Measurements from ENCODE around the gene ZC3H12A.
"Not testable (repeated sequence)": the region's sequence is repeated elsewhere in the genome, so short reads cannot be mapped to it uniquely, and the experiment has no call there.

- TF ChIP-seq EZH2 (IDR thresholded peaks at IDR 0.05; ENCODE audit: low read depth, unreplicated experiment): not testable (repeated sequence)
- TF ChIP-seq, protein P1, sequence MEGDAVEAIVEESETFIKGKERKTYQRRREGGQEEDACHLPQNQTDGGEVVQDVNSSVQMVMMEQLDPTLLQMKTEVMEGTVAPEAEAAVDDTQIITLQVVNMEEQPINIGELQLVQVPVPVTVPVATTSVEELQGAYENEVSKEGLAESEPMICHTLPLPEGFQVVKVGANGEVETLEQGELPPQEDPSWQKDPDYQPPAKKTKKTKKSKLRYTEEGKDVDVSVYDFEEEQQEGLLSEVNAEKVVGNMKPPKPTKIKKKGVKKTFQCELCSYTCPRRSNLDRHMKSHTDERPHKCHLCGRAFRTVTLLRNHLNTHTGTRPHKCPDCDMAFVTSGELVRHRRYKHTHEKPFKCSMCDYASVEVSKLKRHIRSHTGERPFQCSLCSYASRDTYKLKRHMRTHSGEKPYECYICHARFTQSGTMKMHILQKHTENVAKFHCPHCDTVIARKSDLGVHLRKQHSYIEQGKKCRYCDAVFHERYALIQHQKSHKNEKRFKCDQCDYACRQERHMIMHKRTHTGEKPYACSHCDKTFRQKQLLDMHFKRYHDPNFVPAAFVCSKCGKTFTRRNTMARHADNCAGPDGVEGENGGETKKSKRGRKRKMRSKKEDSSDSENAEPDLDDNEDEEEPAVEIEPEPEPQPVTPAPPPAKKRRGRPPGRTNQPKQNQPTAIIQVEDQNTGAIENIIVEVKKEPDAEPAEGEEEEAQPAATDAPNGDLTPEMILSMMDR (conservative IDR thresholded peaks at IDR 0.05; ENCODE audit: low read depth in 2 of 2): not testable (repeated sequence)
These were observed 55.5 kb downstream of the ZC3H12A start for GRCh38 chr1:37529888-37530287.

Measured in GM23338 (cell line).